HG03575 (cell line): ENCODE data around the gene EMID1.
"Not testable (repeated sequence)": the region's sequence is repeated elsewhere in the genome, so short reads cannot be mapped to it uniquely, and the experiment has no call there.

ENCODE experiments used
- ATAC-seq: cut with Tn5 transposase; IDR thresholded peaks from one replicate; pipeline ENCODE4 v1.9.1; 2021; ENCODE audit not compliant: unreplicated experiment, insufficient number of reproducible peaks, low FRiP score; ENCODE audit errors: extremely low read depth

Gene EMID1

DNA sequence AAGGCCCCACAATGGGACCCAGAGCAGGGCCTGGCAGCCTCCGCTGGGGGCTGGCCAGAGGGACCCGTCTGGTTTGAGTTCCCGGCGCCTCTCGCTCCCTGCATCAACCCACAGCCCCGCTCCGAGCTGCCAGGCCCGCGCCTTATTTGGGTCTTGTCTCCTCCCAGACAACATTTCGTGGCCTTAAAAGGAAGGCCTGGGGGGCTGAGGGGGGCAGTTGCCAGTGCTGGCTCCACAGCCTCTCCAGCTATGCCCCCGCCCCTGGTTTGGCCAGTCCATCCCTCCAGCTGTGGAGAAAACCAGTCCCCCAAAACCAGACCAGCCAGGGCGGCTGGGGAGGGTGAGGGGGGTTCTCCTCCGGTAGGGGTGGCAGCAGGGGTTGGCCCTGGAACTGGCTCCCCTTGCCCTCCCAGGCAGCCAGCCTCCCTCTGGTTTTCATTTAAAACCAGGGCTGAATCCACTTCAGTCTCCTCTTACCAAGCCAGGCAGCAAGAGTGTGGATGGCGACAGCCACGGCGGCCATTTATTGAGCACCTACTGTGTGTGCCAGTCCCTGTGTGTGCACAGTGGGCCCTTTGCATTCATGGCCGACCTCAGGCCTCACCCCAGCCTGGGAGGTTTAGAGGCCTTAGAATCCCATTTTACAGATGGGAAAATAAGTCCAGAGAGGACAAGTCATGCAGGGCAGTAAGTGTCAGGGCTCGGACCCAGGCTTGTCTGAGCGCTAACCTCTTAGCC lies 18.6 kb downstream of the EMID1 start:
- no peak for ATAC-seq

DNA sequence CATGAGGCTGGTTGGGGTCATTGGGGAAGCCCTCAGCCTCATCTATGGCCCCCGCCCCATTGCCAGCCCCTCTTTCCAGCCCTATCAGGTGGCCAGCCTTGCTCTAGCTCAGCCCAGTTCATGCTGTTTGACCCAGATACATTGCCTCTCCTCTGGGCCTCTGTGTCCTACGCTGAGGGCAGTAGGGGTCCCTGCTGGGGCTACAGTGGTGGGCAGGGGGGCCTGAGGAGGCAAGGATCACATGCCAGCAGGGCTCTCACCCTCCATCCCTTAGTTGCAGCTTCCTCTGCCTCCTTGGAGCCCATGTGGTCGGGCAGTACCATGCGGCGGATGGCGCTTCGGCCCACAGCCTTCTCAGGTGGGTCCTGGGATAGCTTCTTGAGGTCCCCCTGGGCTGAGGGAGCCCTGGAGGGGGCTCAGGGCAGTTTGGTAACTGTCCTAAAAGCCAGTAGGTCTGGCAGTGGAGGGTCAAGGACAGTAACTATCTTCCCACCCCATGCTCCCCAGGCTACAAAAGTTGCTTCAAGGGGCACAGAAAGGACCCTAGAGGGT lies 19.2 kb downstream of the EMID1 start:
- ATAC-seq = no peak

- ATAC-seq = no peak
These were observed 19.9 kb downstream of the EMID1 start for GRCh38 chr22:29225422-29226090.

DNA sequence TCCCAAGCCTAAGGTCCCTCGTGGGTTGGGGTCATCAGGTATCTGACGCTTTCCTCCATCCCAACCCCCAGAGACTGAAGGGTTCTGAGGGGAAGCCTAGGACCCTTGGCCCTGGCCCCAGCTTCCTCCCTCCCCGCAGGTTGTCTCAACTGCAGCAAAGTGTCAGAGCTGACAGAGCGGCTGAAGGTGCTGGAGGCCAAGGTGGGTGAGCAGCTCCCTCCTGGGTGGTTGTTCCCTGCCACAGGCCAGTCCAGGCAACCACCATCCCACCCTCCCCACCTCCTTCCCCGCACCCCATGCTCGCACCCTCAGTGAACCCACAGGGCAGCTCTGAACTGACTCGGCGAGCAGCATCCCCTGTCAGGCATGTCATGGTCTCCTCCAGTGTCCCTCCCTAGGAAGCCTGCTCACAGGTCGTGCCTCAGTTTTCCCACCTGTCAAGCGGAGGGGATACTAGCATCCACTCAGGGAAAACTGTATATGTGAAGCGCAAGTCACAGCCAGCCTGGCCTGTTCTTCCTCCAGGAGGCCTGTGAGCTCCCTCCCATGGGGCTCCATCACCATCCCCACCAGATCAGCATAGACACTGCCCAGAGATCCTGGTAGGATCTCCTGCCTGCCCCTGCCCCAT lies 20.8 kb downstream of the EMID1 start:
- ATAC-seq = no peak

- no peak for ATAC-seq
These were observed 25.5 kb downstream of the EMID1 start for GRCh38 chr22:29230972-29231875.

DNA sequence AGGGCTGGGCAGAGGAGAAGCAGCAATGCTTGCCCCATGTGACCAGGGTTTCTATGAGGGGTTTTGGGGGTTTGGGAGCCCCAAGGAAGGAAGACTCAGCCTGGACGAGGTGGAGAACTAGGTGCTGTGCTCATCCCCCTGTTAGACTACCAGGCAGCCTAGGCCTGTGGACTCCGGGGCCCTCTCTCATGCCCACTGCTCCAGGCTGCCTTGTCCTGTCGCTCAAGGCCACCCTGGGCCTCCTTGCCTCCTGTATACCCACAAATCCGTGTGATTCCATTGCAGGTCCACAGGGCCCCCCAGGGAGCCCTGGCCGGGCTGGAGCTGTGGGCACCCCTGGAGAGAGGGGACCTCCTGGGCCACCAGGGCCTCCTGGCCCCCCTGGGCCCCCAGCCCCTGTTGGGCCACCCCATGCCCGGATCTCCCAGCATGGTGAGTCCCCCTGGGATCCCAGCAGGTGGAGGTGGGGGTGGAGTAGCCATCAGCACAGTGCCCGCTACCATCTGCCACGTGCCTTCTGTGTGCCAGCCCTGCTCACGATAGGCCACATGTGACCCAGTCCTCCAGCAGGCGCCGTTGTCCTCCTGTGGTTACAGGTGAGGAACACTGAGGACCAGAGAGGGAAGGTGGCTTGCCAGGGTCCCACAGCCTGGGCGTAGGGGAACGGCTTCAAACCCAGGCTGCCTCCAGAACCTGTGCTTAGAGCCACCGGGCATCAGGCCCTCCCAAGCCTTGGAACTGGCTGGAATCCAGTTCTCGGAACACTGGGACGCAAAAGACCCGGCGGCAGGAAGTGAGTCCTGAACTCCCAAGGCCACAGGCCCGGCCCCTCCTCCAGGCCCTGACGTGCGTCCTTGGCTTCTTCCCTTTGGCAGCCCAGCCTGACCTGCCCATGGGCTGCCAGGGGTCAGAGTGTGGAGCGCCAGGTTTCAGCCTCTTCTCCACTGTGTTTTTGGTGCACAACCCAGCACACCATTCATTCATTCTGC lies 26.6 kb downstream of the EMID1 start:
- no peak for ATAC-seq

- ATAC-seq = no peak
These were observed 27.7 kb downstream of the EMID1 start for GRCh38 chr22:29233277-29233877.

- ATAC-seq = not testable (repeated sequence)
These were observed 34.8 kb downstream of the EMID1 start for GRCh38 chr22:29240481-29240880.

DNA sequence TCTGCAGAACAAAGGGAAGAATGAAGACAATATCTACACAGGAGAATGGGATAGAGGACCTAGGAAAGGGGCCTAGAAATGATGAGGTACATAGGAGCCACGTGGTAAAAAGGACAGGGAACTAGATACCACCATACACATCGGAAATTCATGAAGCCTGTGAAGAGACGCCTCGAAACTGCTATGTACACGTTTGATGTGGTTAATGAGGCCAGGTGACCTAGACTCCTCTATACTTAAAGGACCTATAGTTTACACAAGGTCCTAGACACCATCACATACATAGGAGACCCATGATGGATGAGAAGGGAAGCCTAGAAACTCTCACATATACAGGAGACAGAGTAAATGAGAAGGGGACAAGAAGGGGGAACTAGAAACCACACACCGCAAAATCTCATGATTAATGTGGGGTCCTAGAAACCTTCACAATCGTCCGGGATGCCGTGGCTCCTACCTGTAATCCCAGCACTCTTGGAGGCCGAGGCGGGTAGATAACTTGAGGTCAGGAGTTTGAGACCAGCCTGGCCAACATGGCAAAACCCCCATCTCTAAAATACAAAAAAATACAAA lies 38.3 kb downstream of the EMID1 start:
- ATAC-seq = no peak

DNA sequence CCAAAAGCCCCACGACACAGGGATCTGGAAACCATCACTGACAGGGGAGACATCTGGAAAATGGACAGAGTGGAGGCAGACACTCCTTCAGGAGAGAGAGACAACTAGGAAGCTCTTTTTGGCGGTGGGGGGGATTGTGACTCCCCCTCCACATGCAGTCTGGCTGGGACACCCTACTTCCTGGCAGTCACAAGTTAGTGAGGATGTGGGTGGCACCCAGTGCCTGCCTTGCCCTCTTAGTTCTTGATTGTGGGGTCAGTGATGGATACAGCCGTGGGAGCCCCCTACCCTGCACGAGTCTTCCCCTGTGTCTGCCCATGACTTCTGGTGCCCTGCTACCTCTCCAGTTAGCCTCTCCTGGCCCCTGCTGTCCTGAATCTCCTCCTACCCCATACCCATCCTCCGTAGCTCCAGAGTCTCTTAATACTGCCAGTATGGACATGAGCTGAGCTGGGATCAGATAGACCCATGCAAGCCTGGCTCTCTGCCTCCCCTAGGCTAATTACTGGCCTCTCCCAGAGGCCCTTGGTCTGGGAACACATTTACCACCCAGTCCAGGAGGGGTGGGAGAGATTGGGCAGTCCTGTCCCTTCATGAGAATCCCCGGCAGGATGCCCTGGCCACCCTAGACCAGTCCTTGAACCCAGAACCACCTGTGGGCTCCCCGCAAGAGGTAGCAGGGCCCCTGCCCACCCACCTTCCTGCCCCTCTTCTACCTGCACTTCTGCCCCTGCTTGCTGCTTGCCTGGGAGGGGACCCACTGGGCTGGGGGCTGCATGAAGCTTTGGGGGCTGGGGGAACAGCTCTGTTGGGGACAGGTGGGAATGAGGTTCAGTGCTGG lies 39.3 kb downstream of the EMID1 start:
- no peak for ATAC-seq

DNA sequence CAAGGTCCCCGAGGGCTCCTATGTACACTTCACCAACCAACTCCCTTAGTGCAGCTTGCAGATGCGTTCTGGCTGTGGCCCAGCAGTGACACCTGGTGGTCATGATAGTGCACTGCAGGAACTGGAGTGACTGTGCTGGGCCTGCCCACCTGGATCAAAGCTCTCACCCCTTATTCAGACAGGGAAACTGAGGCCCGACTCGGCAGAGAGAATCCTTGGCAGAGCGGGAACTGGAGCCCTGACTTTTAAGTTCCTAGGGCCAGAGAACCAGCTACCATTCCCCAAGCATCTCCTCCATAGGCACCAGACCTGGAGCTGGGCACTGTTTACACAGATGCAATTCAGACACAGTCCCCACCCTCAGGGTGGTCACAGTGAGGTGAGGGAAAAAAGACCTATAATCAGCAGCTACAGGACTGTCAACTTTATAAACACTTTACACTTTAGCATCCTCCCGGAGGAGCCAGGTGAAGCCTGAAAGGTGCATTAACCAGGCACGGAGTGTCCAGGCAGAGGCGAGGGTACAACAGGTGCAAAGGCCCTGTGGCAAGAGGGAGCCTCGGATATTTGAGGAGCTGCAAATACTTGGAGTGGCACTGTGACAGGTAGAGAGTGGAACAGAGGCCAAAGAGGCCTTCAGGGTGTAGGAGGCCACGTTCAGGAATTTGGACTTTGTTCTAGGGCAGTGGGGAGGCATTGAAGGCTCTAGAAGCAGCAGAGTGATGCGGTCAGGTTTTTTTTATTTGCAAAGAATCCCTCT lies 40.1 kb downstream of the EMID1 start:
- ATAC-seq = no peak

DNA sequence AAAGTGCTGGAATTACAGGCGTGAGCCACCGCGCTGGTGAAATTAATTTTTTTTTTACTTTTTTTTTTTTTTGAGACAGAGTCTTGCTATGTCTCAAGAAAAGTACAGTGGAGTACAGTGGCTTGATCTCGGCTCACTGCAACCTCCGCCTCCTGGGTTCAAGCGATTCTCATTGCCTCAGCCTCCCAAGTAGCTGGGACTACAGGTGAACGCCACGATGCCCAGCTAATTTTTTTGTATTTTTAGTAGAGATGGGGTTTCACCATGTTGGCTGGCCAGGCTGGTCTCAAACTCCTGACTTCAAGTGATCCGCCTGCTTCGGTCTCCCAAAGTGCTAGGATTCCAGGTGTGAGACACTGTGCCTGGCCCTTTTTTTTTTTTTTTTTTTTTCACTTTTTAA lies 42.2 kb downstream of the EMID1 start:
- ATAC-seq = not testable (repeated sequence)

DNA sequence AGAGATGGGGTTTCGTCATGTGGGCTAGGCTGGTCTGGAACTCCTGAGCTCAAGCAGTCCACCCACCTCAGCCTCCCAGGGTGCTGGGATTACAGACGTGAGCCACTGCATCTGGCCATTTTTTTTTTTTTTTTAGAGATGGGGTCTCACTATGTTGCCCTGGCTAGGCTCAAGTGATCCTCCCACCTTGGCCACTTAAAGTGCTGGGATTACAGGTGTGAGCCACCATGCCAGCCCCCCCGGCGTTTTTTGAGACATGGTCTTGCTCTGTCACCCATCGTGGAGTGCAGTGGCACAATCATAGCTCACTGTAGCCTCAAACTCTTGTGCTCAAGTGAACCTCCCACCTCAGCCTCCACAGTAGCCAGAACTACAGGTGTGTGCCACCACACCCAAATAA lies 45.6 kb downstream of the EMID1 start:
- no peak for ATAC-seq

- no peak for ATAC-seq
These were observed 46.5 kb downstream of the EMID1 start for GRCh38 chr22:29251981-29252911.
